ENCODE results near the gene GUCY2D.
"Not testable (repeated sequence)": the region's sequence is repeated elsewhere in the genome, so short reads cannot be mapped to it uniquely, and the experiment has no call there.

GUCY2D gene

DNA sequence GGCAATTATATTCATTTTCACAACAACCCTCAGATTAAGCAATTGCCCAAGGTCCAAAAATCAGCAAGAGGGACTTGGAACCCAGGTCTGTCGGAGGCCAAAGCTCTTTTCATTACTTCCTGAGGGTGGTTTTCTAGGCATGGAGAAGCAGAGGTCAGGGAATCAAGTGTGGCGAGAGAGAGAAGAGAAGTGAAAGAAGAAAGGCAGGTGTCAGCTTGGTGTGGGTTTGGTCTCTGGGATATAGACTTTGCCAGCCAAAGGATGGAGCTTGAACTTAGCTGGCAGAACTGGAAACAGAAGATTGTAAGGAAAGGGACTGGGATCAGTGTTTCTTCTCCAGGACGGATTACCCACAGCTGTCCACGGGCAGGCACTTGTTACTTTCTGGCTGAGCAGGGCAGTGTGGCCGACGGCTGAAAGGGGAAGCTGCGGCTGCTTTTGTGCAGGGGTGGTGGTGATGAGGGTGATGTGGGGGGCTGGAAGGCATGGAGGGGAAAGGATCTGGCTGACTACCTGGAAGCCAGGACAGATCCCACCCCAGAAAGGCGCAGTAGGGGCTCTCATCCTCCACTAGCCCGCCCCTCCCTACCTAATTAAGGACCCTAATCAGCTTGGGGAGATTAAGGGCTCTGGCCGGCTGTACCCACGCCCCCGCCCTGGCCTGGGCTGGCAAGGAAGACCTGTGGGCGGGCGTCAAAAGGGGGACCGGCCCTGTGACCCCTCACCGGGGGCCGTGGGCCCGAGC lies at the start of gene GUCY2D:
TSS of gene GUCY2D (plus strand) at position 640 of the 745 bp plus-strand sequence. CDS start 433 bp downstream, outside the sequence.
- DNase-seq: no peak

DNA sequence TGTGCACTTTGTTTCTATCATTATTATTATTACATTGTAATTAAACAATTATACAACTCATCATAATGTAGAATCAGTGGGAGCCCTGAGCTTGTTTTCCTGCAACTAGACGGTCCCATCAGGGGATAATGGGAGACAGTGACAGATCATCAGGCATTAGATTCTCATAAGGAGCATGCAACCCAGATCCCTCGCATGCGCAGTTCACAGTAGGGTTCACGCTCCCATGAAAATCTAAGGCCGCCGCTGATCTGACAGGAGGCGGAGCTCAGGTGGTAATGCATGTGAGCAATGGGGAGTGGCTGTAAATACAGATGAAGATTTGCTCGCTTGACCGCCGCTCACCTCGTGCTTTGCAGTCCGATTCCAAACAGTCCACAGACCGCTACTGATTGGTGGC lies 49.1 kb upstream of the GUCY2D start:
- DNase-seq: not testable (repeated sequence)

DNA sequence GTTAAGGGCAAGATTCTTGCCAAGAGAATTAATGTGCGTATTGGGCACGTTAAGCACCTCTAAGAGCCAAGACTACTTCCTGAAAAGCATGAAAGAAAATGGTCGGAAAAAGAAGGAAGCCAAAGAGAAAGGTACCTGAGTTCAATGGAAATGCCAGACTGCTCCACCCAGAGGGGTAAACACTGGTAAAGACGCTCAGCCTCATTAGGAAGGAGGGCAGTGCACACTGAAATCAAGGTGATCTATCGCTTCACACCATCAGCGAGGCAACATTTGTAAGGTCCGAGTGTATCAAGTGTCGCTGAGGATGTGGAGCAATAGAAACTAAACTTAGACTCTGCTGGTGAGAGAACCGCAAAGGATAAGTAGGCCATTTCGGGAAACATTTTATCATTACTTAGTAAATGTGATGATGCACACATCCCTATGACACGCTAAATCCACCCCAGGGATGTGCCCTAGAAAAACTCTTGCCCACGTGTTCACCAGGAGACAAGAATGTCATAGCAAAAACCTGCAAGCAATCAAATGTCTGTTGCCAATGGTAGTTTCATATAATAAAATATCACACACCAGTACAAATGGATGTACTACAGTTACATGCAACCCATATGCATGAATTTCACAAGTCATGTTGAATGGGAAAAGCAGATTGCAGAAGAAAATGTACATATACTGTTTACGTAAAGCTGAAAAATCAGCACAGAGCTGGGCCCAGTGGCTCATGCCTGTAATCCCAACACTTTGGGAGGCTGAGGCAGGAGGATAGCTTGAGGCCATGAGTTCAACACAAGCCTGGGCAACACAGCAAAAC lies 46.8 kb upstream of the GUCY2D start:
- no peak for DNase-seq

DNA sequence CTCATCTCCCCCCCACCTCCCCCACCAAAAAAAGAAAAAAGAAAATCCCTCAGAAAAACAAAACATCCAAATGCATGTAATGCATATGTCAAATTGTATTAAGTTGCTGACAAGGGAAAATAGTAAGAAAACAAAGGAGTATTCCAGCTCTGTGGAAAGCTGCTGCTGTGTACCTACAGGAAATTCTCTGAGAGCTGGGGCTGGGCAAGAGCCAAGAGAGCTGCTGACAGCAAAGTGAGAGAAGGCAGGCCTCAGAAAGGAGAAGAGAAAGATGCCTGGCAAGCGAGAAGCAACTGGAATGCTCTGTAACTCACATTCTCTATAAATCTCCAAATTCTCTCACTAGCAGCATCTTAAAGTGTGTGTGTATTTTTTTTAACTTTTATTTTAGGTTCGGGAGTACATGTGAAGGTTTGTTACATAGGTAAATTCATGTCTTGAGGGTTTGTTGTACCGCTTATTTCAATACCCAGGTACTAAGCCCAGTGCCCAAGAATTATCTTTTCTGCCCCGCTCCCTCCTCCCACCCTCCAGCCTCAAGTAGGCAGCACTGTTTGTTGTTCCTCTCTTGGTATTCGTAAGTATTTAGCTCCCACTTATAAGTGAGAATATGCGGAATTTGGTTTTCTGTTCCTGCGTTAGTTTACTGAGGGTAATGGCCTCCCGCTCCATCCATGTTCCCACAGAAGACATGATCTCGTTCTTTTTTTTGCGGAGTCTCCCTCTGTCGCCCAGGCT lies 46.0 kb upstream of the GUCY2D start:
- no peak for DNase-seq

DNA sequence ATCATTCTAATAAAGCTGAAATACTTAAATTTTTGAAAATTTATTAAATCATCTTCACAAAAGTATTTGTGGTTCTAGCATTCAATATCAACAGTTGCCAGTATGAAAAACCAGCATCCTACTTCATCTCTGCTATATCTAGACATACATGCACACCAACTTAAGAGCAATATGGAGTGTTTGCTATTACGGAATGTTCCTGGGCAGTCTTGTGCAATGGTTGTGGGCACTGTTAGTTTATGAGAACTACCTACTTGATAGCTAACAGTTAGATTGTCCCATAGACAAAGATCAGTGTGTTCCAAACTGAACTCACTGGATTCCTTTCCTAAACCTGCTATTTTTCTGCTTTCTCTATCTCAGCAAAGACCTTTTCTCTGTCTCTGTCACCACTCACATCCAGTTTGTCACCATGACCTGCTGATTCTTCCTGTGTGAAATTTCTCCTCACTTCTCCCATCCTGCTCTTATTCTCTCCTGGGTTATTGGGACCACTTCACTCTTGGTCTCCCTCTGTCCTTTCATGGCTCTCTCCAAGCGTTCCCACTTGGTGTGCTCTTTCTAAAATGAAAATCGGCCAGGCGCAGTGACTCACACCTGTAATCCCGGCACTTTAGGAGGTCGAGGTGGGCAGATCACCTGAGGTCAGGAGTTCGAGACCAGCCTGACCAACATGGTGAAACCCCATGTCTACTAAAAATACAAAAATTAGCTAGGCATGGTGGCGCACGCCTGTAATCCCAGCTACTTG lies 42.7 kb upstream of the GUCY2D start:
- DNase-seq: no peak

DNA sequence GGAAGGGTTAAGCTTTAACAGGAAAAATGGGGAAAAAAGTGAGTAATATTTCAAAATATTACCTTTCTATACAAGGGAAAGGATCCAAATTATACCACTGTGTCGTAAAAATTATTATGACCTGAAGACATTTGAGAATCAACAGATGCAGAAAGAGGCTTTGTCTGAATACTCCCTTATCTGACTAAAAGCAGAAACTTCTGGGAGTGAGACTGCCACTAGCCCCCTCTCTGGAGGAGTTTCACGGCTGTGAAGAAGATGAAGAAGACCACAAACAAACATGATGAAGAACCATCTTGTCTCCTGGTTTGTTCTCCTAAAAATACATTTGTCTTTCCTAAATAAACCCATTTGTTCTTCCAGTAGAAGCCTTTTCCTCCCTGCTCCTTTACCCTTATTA lies 41.0 kb upstream of the GUCY2D start:
- DNase-seq: no peak

DNA sequence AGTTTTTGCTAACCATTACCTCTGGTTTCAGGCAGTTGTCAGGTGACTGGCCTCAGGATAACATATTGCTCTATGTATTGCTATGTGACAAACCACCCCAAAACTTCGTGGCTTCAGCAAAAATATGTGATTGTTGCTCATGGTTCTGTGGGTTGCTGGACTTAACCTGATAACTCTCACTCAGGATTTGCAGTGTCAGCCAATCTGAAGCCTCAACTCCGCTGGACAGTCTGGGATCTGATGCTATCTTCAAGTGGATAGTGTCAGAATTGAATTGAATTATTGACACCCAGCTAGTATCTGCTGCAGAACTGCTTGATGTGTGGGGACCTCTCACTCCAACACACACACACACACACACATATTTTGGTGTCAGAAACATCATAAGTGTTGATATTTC lies 34.7 kb upstream of the GUCY2D start:
- no peak for DNase-seq

DNA sequence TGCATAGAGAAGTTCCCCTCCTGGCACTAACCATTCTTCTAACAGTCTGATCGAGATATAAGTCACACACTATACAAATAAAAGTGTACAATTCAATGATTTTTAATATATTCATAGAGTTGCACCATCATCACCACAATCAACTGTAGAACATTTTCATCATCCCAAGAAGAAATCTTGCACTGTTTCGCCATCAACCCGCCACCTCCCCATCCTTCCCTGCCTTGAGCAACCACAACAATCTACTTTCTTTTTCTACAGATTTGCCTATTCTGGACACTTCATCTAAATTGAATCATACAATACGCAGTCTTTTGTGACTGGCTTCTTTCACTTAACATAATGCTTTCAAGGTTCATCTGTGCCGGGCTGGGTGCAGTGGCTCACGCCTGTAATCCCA lies 33.0 kb upstream of the GUCY2D start:
- no peak for DNase-seq

DNA sequence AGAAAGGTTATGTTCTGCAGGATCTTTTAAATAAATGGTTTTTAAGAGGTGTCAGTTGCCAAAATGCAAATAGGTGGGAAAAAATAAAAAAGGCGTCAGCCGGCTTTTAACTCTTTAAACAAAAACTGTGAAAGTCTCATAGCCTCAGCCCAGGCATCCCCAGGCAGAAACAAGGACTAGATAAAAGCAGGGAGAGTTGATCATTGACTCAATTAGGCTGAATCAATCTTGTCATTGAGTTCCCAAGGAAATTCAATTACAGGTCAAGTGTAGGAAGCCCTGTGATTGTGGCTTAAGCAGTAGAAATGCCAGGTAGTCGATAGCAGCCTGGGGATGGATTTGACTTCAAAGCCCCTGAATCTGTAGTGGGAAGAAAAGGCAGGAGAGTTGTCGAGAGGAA lies 30.8 kb upstream of the GUCY2D start:
- no peak for DNase-seq

DNA sequence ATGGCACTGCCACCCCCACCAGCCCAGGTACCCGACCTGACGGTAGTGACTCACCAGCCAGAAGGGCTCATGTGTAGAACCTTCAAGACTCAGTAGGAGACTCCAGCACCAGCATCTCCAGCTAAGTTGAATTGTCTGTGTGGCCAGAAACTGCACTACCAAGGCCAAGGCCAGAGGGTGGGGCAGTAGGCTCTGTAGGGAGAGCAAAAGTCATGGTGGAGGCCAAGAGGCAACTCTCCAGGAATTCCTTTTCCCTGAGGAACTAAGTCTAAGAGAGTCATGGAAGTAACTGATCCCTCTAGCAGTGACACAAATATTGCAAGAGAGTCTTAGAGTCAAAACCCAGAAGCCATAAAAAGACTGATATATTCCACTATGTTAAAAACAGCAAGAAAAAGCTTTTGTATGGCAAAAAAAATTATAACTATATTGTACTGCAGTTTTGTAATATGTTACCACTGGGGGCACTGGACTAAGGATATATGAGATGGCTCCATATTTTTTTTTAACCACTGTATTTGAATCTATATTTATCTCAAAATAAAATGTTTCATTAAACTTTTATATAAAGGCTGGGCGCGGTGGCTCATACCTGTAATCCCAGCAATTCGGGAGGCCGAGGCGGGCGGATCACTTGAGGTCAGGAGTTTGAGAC lies 30.2 kb upstream of the GUCY2D start:
- DNase-seq: no peak

DNA sequence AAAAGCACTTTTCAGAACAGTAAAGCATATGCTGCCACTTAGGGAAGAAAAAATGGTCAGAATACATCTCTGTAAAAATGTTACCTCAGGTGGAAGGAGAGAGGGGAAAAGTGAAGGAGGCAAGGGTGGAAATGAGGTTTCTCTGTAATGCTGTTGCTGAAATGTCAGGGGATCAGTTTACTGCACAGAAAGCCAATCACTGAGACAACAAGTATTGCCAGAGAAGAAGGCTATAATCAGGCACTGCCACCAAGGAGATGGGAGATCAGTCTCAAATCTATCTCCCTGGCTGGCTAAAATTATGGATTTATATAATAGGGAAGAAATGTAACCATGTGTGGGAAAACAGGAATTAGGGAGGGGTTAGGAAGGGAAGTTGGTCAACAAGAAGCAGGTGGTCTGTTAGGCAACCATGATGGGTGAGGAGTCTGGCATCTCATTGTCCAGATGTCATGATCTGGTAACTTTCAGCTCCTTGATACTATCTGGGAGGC lies 27.7 kb upstream of the GUCY2D start:
- no peak for DNase-seq

DNA sequence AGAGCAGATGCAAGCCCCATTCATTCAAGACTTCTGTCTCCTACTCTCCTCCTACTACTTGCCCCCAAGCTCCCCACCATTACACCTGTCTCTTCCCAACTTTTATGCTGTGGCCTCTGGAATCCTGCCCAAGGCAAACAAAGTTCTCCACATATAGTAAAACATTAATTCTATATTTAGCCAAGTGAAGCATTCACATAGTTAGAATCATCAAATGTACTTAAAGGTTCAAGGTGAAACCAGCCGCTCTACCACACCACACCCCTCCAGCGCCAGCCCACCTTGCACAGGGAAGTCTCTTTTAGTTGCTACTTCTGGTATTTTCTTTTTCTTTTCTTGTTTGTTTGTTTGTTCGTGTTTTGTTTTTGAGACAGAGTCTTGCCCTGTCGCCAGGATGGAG lies 25.4 kb upstream of the GUCY2D start:
- DNase-seq: no peak

DNA sequence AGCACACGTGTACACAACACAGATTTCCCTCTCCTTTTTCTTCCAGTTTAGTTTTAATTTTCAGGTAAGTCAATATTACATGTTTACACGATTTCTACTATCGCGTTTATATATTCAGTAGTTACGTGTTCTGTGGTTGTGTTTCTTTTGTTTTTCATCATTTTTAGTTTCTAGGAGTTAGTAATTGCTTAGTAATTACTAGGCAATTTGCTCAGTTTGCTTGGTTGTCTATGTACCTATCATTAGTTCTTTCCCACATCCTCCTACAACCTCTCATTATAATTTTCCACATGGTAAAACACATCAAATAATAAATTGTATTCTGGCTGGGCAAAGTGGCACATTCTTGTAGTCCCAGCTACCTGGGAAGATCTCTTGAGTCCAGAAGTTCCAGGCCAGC lies 24.6 kb upstream of the GUCY2D start:
- DNase-seq: no peak

DNA sequence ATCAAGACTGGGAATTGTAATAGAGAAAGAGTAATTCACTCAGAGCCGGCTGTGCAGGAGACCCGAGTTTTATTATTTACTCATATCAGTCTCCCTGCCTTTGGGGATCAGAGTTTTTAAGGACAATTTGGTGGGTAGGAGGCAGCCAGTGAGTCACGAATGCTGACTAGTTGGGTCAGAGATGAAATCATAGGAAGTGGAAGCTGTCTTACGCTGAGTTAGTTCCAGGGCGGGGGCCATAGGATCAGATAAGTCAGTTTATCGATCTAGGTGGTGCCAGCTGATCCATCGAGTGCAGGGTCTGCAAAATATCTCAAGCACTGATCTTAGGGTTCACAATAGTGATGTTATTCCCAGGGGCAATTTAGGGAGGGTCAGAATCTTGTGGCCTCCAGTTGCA lies 20.2 kb upstream of the GUCY2D start:
- DNase-seq: no peak

DNA sequence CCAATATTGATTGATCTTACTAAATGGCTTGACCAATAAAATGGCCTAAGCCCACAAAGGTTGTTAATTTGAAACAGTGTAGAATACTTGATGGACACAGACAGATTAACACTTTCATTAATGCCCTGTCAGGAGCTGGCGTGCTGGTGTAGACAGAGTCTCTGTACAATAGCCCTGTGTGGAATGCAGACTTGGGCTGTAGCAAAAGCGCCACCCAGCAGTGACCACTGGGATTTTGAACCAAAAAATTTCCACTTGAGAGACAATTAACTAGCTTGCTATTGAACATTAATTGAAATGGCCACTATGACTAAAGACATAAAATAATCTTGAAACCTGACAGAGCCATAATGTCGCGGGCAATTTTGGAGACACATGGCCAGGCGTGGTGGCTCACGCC lies 19.7 kb upstream of the GUCY2D start:
- DNase-seq: no peak

DNA sequence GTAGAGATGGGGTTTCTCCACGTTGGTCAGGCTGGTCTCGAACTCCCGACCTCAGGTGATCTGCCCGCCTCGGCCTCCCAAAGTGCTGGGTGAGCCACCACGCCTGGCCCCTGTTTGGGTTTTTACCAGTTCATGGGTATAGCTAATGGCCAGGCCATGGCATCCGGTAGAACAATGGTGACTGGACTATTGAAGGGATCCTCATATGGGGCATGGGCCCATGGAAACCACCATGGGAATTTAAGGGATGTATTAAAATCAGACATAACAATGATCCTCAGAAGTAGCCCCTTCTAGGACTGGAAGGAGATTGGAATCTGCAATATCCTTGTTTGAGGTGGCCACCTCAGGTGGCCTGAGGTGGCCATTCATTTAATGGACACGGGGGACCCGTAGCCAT lies 17.5 kb upstream of the GUCY2D start:
- no peak for DNase-seq

DNA sequence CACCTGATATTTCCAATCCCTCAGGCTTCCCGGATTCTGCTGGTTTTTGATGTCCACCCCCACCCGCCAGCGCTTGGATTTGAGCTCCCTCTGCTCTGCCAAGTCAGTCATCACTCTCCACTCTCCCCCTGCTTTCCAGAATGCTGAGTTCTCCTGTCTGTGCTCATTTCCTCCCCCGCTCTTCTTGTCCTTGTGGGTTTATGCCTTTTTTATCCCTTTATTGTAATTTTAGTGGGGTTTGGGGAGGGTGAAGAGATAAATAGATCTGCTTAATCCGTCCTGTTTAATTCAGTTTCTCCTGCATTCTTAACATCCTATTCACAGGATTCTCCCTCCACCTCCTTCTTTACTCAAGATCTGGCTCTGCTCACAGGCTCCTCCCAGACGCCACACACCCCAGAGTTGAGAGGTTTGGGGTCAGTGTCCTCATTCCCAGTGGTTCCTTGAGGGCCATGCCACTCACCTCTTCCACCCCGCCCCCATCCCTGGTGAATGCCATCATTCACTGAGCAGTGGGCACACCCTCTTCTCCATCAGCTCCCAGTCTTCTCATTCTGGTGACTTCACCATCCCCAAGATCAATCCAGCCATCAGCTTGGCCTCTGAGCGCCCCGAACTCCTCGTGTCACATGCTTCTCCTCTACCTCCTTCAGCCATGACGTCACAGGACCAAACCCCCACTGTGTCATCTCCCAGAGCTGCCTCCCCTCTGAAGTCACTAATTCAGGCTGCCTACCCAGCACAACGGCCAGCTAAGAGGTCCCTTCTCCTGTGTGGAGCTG lies 15.1 kb upstream of the GUCY2D start:
- no peak for DNase-seq

DNA sequence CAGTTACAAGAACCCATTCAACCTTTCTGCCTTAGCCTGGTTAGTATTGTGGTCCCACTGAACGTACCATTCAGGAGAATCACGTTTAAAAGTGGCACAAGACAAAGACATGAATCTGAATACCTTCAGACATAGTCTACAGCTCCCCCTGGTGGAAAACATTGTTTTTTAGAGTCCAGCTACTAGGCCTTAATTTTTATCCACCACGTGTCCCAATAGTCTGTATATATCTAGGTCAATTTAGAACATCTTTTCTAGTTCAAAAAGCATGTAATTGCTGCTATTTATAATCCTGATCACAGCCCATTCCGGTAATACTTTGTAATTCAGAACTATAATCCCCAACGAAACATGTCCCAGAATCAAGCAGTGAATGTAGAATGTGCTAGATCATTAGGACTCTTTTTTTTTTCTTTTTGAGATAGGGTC lies 13.7 kb upstream of the GUCY2D start:
- DNase-seq: no peak

DNA sequence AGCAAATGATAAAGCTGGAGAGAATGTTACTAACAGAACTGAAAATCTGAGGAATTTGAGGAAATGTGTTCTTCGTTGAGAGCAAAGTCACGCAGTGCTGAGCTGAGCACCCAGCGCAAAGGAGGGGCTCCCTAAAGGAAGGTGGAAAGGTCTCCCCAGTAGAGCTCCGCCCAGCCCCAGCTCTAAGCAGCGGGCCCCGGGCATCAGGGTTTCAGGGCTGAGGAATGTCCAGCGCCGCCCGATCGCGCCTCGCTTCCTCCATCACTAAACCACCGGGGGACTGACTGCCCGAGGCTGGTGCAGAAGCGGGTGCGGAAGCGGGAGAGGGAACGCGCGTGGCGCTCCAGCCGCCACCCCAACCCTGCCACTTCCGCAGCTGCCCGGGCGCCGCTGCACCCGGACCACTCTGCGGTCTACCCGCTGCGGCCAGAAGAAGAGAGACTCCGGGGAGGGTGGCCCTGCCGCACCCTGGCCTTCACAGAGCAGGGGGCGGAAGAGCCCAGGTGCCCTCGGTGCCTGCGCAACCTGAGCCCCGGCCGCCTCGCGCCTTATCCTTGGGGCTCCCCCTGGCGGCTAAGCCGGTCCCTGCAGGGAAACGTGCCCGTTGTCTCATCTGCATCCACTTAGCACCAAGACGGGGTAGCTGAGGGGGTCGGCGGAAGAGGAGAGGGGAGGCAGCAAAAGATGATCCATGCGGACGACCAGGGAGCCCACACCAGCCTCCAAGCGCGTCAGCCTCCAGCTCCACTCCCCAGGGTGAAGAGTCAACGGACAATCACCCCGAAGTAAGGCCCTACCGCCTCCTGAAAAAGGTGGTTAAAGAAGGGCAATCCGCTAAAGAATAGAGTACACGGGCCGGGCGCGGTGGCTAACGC lies 12.4 kb upstream of the GUCY2D start:
- DNase-seq: peak; percentile 98

DNA sequence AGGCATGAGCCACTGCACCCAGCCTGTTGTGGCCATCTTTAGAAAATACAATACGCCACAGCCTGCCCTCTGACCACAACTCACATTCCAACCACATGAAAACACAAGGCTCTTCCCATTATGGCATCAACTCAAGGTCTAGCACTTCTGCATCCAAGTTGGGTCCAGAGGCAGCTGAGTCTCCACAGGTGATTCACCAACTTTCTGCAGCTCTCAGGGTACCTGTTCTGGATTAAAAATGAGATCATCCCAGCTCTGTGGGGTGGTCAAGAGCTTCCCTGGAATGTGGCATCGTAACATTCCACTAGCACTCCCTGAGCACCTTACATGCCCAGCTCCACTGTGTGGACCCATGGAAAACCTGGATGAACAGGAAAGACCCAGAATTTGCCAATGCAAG lies 9.9 kb upstream of the GUCY2D start:
- DNase-seq: no peak
